Medulla oblongata (tissue), 1 donor: Measurements from ENCODE around the gene SNU13.
"Not testable (repeated sequence)": the region's sequence is repeated elsewhere in the genome, so short reads cannot be mapped to it uniquely, and the experiment has no call there.

Experiments used
- DNase-seq: peaks from one replicate; pipeline ENCODE4 v3.0.0-alpha.2; 2015; ENCODE audit errors: extremely low spot score

The SNU13 gene

DNA sequence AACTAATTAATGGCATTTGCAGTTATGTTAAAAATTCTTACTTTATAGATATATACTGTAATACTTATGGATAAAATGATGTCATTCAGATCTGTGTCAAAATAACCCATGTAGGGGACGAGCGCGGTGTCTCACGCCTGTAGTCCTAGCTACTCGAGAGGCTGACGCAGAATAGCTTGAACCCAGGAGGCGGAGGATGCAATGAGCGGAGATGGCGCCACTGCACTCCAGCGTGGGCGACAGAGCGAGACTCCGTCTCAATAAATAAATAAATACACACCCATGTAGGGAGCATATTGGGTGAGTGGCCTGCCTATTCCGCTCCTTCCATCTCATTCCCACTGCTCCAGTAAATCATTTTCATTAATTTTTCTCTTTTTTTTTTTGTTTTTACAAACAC is 7.1 kb downstream of the SNU13 start:
- no peak for DNase-seq

DNA sequence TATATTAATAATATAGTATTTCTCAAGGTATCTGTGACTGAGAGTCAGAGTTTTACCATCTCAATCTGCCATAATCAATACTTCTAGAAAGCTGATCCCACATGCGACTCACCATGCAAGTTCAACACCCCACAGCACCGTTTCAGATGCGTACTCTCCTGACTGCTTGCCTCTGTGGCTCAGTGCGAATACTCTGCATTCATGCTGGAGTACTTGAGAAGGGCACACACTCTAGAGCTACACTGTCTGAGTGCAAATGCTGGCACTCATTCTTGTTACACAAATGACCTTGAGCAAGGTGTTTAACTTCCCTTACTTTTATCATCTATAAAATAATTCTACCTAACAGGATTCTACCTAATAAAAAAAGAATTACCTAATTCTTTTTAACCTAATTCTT is 12.5 kb downstream of the SNU13 start:
- DNase-seq = no peak

DNA sequence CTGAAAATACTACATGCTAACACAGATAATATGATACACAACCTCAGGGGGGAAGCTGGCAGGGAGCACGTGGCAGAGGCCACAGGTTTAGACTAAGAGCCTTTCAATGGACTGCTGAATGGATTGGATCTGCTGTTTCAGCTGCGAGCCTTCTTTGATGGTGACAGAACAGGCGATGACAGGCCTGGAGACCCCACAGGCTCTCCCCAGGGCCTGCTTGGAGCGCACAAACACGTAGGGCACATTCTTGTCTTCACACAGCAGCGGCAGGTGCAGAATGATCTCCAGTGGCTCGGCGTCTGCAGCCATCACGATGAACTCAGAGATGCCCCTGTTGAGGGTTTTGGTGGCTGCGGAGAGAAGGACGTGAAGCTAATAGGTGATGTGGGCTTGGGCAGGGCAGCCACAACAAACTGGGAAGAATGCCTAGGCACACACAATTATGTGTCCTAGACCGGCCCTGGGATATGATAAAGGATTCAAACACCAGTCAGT is 13.8 kb downstream of the SNU13 start:
- no peak for DNase-seq

DNA sequence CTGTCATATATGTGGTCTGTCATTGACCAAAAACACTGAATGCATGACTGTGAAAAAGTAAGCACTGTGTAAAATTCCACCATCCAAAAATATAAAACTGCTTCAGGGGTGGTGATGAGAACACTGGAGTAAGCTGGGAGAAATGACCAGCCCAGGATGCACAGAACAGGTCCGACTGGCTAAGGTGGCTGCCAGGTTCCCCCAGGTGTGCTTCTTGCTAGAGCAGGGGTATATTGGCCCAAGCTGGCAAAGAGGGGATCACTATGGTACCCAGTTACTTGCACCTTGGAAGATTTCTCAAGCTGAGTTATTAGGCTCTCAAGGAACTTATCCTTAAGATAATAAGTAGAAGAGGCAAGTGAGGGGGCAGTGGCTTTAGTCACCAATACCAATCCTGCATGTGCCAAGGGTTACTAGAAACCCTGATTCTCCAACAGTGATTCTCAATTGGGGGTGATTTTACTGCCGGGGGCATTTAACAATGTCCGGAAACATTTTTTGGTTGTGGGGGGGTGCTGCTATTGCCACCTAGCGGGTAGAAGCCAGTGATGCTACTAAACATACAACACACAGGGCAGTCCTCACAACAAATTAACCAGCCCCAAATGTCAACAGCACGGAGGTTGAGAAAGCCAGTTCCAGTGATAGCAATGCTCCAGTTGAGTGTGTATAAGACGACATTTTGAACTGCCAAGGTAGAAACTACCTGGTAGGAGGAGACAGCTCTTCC is 15.7 kb downstream of the SNU13 start:
- DNase-seq = no peak

DNA sequence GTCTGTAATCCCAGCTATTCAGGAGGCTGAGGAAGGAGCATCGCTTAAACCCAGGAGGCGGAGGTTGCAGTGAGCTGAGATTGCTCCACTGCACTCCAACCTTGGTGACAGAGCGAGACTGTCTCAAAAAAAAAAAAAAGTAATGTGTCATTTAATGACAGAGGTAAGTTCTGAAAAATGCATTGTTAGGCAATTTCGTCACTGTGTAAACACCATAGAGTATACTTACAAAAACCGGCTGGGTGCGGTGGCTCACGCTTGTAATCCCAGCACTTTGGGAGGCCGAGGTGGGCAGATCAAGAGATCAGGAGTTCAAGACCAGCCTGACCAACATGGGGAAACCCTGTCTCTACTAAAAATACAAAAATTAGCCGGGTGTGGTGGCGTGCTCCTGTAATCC is 16.6 kb downstream of the SNU13 start:
- not testable (repeated sequence) for DNase-seq

DNA sequence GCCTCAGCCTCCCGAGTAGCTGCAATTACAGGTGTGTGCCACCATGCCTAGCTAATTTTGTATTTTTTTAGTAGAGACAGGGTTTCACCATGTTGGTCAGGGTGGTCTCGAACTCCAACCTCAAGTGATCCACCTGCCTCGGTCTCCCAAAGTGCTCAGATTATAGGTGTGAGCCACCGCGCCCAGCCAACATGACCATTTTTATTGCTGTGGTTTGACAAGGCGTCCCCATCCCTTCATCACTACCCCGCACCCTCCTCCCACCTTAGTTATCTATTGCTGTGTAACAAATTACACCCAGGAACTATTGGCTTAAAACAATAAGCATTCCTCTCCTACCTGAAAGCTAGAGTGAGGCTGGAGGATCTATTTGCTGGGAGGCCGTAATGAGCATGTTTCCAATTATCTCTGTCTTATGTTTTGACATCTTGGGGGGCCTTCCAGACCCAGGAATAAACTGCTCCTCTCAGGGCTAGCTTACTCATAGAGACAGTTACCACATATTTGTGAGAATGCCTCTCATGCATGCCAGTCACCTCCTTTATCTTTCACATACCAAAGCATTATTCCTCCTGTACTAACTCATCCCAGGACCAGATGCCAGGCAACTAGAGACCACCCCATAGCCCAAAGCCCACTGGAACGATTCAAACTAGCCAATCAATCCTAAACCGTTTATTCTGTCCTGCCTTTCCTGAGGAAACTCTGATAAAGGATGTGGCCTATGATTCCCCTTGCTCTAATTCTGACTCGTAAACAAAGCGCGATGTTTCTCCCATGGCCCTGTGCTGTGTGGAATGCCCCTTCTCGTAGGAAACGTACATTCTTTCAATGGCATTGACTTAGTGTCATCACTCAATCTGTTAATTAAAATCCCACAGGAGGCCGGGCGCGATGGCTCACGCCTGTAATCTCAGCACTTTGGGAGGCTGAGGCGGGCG is 19.4 kb downstream of the SNU13 start:
- no peak for DNase-seq

DNA sequence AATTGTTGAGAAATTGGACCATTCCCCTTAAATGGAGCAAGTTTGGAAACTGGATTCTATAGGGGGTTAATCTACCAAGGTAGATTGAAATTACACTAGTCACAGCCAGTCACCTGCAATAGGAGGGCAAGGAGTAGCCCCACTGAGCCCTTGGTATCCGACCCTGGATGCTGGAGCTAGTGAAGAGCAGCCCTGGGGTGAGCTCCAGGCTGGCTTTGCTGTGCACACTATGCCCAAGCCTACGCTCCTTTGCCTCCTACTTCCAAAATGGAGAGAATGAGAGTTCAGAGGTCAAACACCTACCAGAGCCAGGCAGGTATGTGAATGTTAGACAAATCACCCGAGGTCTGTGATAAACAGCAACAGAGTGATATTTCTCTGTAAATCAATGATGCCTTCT is 23.7 kb downstream of the SNU13 start:
- DNase-seq = no peak

DNA sequence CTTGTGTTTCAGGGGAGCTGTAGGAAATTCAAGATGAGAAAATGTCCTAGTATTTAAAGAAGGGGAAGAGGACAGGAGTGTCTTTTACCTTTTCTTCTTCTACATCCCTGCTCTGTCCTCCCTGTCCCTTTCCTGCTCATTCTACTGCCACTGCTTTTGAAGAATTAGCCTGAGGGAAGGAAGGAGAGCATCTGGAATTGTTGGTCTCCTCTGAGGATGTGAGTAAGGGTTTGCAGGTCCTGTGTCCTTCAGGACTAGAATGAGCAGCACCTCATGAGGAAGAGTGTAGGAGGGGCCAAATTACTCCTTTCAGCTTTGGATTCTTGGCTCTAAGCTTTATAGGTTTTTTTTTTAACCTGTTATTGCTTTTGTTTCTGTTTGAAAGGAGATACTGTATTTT is 24.2 kb downstream of the SNU13 start:
- DNase-seq = no peak

DNA sequence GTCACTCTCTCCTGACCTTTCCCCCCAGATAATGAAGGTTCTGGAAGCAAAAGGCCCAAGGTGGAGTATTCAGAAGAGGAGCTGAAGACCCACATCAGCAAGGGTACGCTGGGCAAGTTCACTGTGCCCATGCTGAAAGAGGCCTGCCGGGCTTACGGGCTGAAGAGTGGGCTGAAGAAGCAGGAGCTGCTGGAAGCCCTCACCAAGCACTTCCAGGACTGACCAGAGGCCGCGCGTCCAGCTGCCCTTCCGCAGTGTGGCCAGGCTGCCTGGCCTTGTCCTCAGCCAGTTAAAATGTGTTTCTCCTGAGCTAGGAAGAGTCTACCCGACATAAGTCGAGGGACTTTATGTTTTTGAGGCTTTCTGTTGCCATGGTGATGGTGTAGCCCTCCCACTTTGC is 25.1 kb downstream of the SNU13 start:
- DNase-seq = not testable (repeated sequence)

DNA sequence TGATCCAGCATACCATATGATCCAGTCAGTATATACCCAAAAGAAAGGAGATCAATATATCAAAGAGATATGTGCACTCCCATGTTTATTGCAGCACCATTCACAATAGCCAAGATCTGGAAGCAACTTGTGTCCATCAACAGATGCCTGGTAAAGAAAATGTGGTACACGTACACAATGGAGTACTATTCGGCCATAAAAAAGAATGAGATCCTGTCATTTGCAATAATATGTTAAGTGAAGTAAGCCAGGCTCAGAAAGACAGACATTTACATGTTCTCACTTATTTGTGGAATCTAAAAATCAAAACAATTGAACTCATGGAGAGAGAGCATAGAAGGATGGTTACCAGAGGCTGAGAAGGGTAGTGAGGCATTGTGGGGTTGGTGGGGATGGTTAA is 27.0 kb downstream of the SNU13 start:
- no peak for DNase-seq

DNA sequence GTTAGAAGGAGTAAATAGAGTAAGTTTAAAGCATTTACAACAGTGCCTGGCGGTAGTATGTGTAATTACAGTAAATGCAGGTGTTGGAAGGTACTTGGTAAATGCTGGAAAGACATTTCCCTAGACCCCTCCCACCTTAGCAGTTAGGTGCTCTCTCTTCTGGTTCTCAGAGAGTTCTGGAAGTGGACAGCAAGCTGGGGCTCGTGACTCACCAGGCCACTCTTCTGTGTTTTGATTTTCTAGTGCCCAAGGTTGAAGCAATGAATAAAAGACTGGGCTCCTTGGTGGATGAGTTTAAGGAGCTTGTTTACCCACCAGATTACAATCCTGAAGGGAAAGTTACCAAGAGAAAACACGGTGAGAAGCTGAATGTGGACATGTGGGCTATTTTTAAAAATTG is 27.6 kb downstream of the SNU13 start:
- no peak for DNase-seq

DNA sequence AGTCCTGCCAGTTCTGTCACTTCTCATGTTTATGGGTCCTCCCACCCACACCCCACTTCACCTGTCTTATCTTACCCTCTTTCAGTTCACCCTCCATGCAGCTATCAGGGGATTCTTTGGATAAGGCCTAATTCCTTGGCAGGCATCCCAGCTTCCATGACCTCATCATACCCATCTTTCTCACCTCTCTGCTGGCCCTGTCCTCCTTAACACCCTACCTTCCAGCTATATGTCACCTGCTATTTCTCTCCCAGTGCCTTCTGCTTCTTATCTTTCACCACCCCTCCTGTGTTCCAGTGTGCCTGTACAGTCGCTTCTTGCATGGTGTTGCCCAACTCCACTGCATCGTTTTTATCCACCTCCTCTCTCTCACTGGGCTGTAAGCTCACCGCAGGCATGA is 28.3 kb downstream of the SNU13 start:
- DNase-seq = no peak

DNA sequence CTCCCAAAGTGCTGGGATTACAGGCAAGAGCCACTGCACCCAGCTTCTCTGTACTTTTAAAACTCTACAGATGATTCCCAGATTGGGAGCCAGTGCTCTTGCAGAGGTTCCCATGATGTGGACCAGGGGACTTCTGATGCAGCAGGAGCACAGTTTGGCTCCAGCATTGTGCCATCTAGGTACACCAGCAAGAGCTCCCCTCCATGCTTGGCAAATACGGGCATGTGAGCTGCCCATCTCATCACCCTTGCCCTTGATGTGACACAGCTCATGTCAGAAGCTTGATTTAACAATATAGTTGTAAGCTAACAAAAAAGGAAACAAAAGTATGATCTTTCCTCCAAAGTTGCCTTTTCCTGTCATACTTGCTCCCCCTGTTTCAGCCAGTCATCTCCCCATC is 28.7 kb downstream of the SNU13 start:
- DNase-seq = no peak

DNA sequence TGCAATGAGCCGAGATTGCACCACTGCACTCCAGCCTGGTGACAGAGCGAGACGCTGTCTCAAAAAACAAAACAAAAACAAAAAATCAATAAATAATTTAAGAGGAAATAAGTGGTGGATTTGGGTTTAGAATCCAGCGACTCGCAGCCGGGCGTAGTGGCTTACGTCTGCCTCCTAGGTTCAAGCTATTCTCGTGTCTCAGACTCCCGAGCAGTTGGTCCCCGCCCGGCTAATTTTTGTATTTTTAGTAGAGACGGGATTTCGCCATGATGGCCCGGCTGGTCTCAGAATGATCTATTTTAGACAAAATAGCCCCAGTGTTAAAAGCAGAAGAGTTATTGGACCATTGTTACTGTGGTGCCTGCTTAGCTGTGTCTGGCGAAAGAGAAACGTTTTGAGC is 29.8 kb downstream of the SNU13 start:
- no peak for DNase-seq

DNA sequence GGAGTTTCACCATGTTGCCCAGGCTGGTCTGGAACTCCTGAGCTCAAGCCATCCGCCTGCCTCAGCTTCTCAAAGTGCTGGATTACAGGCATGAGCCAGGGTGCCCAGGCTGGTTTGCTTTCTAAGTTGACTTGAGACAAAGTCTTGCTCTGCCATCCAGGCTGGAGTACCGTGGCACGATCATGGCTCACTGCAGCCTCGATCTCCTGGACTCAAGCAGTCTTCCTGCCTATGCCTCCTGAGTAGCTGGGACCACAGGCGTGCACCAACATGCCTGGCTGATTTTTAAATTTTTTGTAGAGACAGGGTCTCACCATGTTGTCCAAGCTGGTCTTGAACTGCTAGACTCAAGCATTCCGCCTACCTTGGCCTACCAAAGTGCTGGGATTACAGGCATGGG is 31.0 kb downstream of the SNU13 start:
- no peak for DNase-seq

DNA sequence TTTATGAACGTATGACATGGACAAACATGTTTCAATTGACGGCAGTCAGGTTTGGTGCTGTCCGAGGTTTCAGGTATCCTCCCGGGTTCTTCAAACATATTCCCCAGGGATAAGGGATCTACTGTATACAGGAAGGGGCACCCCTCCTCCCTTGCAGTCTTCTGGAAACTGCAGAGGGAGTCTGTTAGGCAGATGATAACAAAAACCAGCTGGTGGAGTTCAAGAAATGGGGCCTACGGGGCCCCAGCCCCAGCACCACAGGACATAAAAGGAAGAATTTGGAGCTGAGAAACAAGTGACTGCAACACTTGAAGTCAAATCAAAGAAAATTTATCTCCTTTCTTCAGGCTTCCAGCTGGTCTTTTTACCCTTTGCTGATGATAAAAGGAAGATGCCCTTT is 32.1 kb downstream of the SNU13 start:
- no peak for DNase-seq

DNA sequence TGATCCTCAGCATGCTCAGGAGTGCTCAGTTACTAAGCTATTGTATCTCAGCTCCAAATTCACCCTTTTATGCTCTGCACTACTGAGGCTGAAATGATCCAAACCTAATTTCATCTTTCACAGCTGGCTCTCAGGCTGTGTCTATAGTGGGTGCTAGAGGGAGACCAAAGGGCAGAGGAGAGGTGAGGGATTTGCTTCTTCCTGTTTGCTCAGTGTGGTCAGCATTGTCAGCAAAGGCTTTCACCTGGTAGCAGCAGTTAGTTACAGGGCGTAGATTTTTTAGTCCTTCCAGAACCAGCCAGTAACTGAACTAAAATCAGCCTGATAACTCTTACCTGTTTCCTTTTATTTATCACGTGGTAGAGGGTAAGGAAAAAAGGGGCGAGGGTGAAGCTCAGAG is 34.3 kb downstream of the SNU13 start:
- DNase-seq = no peak

DNA sequence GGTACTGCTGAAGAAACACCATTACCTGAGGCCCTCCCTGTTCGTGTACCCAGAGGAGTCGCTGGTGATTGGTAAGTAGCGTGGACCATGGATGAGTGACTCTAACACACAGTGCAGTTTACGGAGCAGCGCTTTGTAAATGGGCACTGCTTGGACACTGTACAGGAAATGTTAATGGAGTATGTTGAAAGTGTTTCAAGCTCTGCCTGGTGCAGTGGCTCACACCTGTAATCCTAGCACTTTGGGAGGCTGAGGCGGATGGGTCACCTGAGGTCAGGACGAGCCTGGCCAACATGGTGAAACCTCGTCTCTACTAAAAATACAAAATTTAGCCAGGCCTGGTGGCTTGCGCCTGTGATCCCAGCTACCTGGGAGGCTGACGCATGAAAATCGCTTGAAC is 37.8 kb downstream of the SNU13 start:
- DNase-seq = no peak

DNA sequence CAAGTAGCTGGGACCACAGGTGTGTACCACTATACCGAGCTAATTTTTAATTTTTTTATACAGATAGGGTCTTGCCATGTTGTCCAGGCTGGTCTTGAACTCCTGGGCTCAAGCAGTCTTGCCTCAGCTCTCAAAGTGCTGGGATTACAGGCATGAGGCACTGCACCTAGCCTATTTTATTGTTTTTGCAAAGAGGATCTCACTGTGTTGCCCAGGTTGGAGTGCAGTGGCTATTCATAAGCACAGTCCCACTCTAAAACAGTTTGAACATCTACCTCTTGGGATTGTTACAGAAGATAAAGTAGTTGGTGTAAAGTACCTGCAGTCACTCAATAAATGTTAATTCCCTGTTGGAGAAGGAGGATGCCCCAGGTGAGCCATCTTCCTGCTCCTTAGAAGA is 38.4 kb downstream of the SNU13 start:
- no peak for DNase-seq

DNA sequence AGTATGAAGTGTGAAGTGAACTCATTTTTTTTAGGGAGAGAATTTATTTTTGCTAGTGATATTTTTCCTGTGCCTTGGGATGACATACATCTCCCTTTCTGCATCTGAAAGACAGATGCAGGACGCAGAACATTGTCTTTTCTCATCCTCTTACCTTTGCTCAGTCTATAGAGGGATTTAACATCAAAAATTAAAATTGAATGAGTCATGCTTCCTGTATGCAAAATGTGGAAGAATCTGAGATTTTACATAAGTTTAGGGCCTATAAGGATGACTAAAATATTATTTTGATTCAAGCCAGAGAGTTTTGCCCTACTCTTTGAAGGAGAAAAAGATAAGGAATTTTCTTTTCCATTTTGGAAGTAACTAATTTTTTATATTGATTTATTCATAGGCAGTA is 40.2 kb downstream of the SNU13 start:
- no peak for DNase-seq

DNA sequence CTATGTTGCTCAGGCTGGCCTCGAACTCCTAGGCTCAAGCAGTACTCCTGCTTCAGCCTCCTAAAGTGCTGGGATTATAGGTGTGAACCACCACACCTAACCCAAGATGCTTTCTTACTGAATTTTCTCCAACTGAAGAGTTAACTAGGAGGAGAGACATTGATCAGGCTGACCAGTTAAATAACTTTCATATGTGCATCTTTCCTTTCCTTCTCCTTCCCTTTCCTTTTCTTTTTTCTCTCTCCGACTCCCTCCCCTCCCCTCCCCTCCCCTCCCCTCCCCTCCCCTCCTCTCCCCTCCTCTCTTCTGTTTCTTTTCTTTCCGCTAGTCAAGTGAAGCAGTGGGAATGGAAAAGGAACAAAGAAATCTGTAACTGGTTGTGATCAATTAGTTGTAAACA is 40.9 kb downstream of the SNU13 start:
- DNase-seq = no peak

DNA sequence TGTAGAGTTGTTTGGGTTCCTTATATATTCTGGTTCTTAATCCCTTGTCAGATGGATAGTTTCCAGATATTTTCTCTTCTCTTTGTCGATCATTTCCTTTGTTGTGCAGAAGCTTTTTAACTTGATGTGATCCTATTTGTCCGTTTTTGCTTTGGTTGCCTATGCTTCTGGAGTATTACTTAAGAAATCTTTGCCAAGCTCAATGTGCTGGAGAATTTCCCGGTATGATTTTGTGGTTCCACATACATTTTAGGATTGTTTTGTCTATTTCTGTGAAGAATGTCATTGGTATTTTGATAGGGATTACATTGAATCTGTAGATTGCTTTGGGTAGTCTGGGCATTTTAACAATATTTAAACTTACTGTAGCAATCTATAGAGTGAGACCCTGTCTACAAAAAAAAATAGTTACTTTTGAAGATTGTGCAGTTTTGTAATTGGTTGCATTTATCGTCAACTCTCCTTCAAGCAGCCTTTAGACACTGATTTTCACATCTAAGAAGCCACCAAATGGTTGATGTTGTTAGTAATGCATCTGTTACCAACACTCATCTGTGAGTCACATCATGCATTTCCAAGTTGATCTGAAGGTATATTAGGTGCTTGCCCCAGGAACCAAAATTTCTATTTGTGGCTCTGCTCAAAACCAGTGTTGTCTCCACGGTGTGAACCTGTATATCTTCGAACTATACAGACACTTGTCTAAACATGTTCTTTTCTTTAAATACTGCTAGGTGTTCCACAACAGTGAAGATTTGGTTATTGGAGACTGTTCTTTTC is 46.1 kb downstream of the SNU13 start:
- DNase-seq = no peak
